RWPE2 (cell line): ENCODE results near the gene STEAP3.
A peak's percentile ranks its signal among the peaks of the same experiment; 100 is the strongest.

ENCODE experiments used
- ATAC-seq: fragments of 200-7000 bp; cut with Tn5 transposase; 3 replicates; pipeline ENCODE4 v1.9.1; 2021; ENCODE audit warnings: low read depth
- DNase-seq: peaks from one replicate; pipeline ENCODE4 v3.0.0-alpha.2; 2020; ENCODE audit warnings: low spot score
- H3K27ac ChIP-seq: fragments of 450-650 bp; 2 replicates; pipeline ENCODE4 v1.5.1; 2017; ENCODE audit warnings: mild to moderate bottlenecking; ENCODE audit not compliant: poor library complexity, severe bottlenecking
- H3K27me3 ChIP-seq: fragments of 250-450 bp; sonication (Bioruptor Pico); 2 replicates; pipeline ENCODE4 v1.5.1; 2021; ENCODE audit warnings: mild to moderate bottlenecking, moderate library complexity; ENCODE audit not compliant: insufficient read depth, poor library complexity, severe bottlenecking
- H3K36me3 ChIP-seq: fragments of 250-450 bp; sonication (Bioruptor Pico); 2 replicates; pipeline ENCODE4 v1.5.1; 2020; ENCODE audit warnings: low read depth, mild to moderate bottlenecking, moderate library complexity
- H3K4me1 ChIP-seq: fragments of 250-450 bp; sonication (Bioruptor Pico); 2 replicates; pipeline ENCODE4 v1.5.1; 2021; ENCODE audit warnings: mild to moderate bottlenecking, moderate library complexity; ENCODE audit not compliant: insufficient read depth, poor library complexity, severe bottlenecking
- H3K4me3 ChIP-seq: fragments of 250-450 bp; sonication (Bioruptor Pico); 2 replicates; pipeline ENCODE4 v1.5.1; 2021; ENCODE audit warnings: mild to moderate bottlenecking, moderate library complexity; ENCODE audit not compliant: severe bottlenecking
- H3K9me3 ChIP-seq: fragments of 250-450 bp; sonication (Bioruptor Pico); 2 replicates; pipeline ENCODE4 v1.5.1; 2021; ENCODE audit warnings: mild to moderate bottlenecking, moderate library complexity; ENCODE audit not compliant: severe bottlenecking
- CTCF ChIP-seq: fragments of 450-650 bp; IDR thresholded peaks from one replicate; pipeline ENCODE4 v1.5.1; 2017; ENCODE audit warnings: mild to moderate bottlenecking, moderate library complexity; ENCODE audit not compliant: poor library complexity, severe bottlenecking

STEAP3 gene

DNA sequence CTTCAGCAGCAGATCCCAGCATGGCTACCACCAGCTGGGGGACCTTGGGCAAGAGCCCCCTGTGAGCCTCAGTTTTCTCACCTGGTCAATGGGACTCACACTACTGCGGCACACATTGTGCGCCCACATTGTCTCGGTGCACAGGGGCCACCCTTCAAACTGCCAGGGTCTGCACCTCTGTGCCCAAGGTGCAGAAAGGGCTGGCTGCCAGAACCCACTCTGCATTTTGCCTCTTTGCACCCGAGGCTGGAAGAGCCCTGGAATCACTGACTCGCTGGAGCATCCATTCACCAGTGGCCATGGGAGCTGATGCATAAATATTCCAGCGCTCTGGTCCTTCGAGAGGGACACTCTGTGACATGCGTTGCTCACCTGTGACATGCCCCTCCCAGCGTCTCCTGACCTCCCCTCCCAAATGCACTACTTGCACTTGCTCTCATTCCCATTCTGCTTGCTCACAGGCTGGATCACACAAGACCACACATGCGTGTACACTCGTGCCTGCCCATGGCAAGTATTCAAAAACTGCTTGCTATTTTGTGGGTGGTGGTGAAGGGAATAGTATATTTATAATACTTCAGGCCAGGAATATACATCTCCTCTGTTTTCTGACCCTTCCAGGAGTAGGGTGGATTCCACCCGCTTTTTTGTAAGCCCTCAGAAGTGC is 46.3 kb upstream of the STEAP3 start:
- no peak overlapping the region for H3K4me3 ChIP-seq
- DNase-seq: no peak
- H3K4me1 ChIP-seq: no peaks in the 10 kb centered on the region
- H3K9me3 ChIP-seq: no peaks in the 10 kb centered on the region
- no peak overlapping the region for H3K27ac ChIP-seq
- no peaks in the 10 kb centered on the region for H3K36me3 ChIP-seq
- ATAC-seq: no peak
- TF ChIP-seq CTCF: no peak
- no peaks in the 10 kb centered on the region for H3K27me3 ChIP-seq

- no peaks in the 10 kb centered on the region for H3K4me1 ChIP-seq
- no peaks in the 10 kb centered on the region for H3K36me3 ChIP-seq
- DNase-seq (no peak), ATAC-seq (no peak)
- no peak overlapping the region for H3K27ac ChIP-seq
- no peak overlapping the region for H3K4me3 ChIP-seq
- no peaks in the 10 kb centered on the region for H3K9me3 ChIP-seq
- H3K27me3 ChIP-seq: no peaks in the 10 kb centered on the region
- TF ChIP-seq CTCF: no peak
These were observed 45.8 kb upstream of the STEAP3 start for GRCh38 chr2:119177838-119178190.

GRCh38 chr2:119178776-119179175 is 44.9 kb upstream of the STEAP3 start:
- Histone ChIP-seq H3K4me1 (no peaks in the 10 kb centered on the region), H3K4me3 (no peak overlapping the region), H3K27me3 (no peaks in the 10 kb centered on the region), H3K9me3 (no peaks in the 10 kb centered on the region), H3K27ac (no peak overlapping the region), H3K36me3 (no peaks in the 10 kb centered on the region)
- DNase-seq (no peak), ATAC-seq (no peak)
- no peak for TF ChIP-seq CTCF

DNA sequence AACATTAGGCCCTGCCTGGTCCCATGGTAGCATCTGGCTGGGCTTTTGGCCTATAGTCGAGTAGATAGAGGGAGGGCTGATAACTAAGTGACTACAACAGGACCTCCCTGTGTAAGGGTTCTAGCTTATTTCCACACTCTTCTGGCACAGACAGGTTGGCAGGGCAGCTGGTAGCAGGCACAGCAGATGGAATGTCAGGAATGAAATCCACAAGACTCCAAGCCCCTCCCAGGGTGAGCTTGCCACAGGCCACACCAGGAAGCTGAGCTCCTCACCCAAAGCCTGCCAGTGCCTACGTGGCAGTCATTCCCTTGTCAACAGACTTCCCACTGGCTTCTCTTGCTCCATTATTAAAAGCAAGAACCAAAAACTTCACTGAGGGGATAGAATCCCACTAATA is 44.4 kb upstream of the STEAP3 start:
- TF ChIP-seq CTCF: no peak
- Histone ChIP-seq H3K27me3 (no peaks in the 10 kb centered on the region), H3K9me3 (no peaks in the 10 kb centered on the region), H3K27ac (no peak overlapping the region), H3K4me3 (no peak overlapping the region), H3K4me1 (no peaks in the 10 kb centered on the region), H3K36me3 (no peaks in the 10 kb centered on the region)
- DNase-seq (no peak), ATAC-seq (peak; percentile 85)

- H3K27me3 ChIP-seq: no peaks in the 10 kb centered on the region
These were observed 43.6 kb upstream of the STEAP3 start for GRCh38 chr2:119179991-119180390.

More at GRCh38 chr2:119179991-119180390, 43.6 kb upstream of the STEAP3 start:
- ATAC-seq: no peak
- no peak for DNase-seq
- Histone ChIP-seq H3K36me3 (no peaks in the 10 kb centered on the region), H3K9me3 (no peaks in the 10 kb centered on the region), H3K4me1 (no peaks in the 10 kb centered on the region), H3K27ac (no peak overlapping the region), H3K4me3 (no peak overlapping the region)
- no peak for TF ChIP-seq CTCF
